ENCODE data around the gene NFIA. TPM values are rescaled to one million over a fixed set of nuclear protein-coding genes. Genes with fewer than 3 reads are reported as not detected.

The NFIA gene
- polyA plus RNA-seq, 1 donor (not counting 4 experiments of a cell fraction or from before 2014, with no cell fraction given), result 14.7 TPM

DNA sequence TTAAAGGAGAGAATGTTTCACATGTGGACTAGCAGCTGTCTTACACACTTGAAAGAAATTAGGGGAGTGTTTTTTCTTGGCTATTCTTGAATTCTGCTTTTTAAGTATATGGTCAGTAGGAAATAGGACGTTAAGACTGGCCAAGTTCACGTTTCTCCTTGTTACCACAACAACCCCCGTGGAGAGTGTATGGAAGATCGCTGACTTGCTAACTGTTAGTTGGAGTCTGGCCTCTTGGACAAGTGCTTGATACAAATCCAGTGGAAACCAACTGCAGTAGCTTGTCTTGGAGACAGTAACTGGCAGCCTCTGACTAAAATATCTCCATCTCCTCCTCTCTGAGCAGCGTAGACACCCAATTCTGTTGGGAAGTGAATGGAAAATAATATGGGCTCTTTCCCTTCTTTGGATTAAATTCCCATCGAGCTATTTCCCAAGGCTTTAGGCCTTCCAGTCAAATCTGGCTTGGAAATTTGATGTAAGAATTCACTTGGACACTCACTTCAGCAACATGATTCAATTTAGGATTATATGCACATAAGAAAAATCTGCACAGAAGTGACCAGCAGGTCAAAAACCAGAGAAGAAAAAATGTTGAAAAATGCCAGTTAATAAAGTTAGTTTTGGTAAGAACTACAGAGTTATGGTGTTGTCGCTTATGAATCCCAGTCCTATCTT is 3.6 kb upstream of the NFIA start:
- Histone ChIP-seq H3K9ac (ENCODE audit: control insufficient read depth, extremely low read depth, insufficient read depth, low read length) (no peak overlapping the region), H3K4me2 (ENCODE audit: control insufficient read depth, extremely low read depth, insufficient read depth, low read depth, low read length) (peak overlapping the region; percentile 87), H3K36me3 (ENCODE audit: control insufficient read depth in 2 of 2, extremely low read depth in 1 of 2, insufficient read depth in 2 of 2, low read length in 2 of 2) (no peaks in the 10 kb centered on the region), H4K20me1 (ENCODE audit: control insufficient read depth, extremely low read depth, insufficient read depth, low read length) (no peaks in the 10 kb centered on the region), H3K27ac (ENCODE audit: control insufficient read depth, insufficient read depth, low read length) (peak overlapping the region; percentile 90), H3K9me1 (ENCODE audit: control insufficient read depth, extremely low read depth, insufficient read depth, low read length) (no peaks in the 10 kb centered on the region), H2AFZ (ENCODE audit: control insufficient read depth, low read length) (peak overlapping the region; percentile 4), H3K27me3 (ENCODE audit: control insufficient read depth, extremely low read depth, insufficient read depth, low read length) (no peaks in the 10 kb centered on the region), H3K4me1 (ENCODE audit: control insufficient read depth, extremely low read depth, insufficient read depth, low read length) (peaks cover 43% of the 10 kb centered on the region), H3K9me3 (ENCODE audit: control insufficient read depth, low read depth, low read length) (no peaks in the 10 kb centered on the region), H3K4me3 (ENCODE audit: control insufficient read depth in 2 of 3, extremely low read depth in 1 of 3, insufficient read depth in 2 of 3, low read depth in 1 of 3, low read length in 3 of 3) (peak overlapping the region in 1 of 3 experiments; percentile 84), H3K79me2 (ENCODE audit: control insufficient read depth, insufficient read depth, low read length) (peaks cover 10% of the 10 kb centered on the region)
- dilution Hi-C loops (cut with MboI; ENCODE audit: extremely low pct_ligation_motif_present, low sequenced_read_pairs), result no loop called here
- TF ChIP-seq CTCF (optimal IDR thresholded peaks at IDR 0.05 in 1 of 3, IDR thresholded peaks at IDR 0.05 in 1 of 3, conservative IDR thresholded peaks at IDR 0.05 in 1 of 3; ENCODE audit: extremely low read depth in 1 of 3, insufficient read depth in 2 of 3, low read length in 3 of 3), result no peak
- TF ChIP-seq EZH2 (IDR thresholded peaks at IDR 0.05; ENCODE audit: low read length), result no peak
- FAIRE-seq (no peak), DNase-seq (ENCODE audit: low read depth, low spot score) (no peak)

DNA sequence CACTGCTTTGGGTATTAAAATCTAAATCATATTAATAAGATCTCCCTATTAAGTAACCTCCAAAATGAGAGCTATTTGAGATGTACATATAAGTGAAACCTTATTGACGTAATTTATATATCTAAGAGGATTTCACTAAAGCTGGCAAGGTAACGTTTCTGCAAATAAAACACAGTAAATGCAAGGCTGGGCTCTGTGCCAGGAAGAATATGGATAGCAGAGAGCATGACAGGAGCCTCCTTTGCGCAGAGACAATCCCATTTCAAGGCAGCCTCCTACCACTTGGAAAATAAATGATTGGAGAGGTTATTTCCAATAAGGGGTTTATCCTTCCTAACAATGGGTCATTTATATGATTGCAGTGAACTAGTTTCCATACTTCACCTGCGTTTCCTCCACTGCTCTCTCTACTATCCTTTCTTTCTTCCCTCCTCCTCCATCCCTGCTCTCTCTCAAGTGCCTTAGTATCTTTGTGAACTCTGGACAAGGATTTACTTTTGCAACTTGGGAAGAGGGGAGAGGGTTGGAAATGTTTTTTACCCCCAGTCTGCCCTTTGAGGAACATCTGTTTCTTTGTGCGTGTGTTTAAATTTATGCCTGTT is 3.0 kb upstream of the NFIA start:
- Histone ChIP-seq H3K79me2 (ENCODE audit: control insufficient read depth, insufficient read depth, low read length) (peaks cover 16% of the 10 kb centered on the region), H3K4me3 (ENCODE audit: control insufficient read depth in 2 of 3, extremely low read depth in 1 of 3, insufficient read depth in 2 of 3, low read depth in 1 of 3, low read length in 3 of 3) (peak overlapping the region in 1 of 3 experiments; percentile 4), H3K27ac (ENCODE audit: control insufficient read depth, insufficient read depth, low read length) (peak overlapping the region; percentile 70), H4K20me1 (ENCODE audit: control insufficient read depth, extremely low read depth, insufficient read depth, low read length) (no peaks in the 10 kb centered on the region), H3K4me2 (ENCODE audit: control insufficient read depth, extremely low read depth, insufficient read depth, low read depth, low read length) (peak overlapping the region; percentile 96), H2AFZ (ENCODE audit: control insufficient read depth, low read length) (peak overlapping the region; percentile 4), H3K36me3 (ENCODE audit: control insufficient read depth in 2 of 2, extremely low read depth in 1 of 2, insufficient read depth in 2 of 2, low read length in 2 of 2) (no peaks in the 10 kb centered on the region), H3K4me1 (ENCODE audit: control insufficient read depth, extremely low read depth, insufficient read depth, low read length) (peaks cover 43% of the 10 kb centered on the region), H3K9me3 (ENCODE audit: control insufficient read depth, low read depth, low read length) (no peaks in the 10 kb centered on the region), H3K9me1 (ENCODE audit: control insufficient read depth, extremely low read depth, insufficient read depth, low read length) (no peaks in the 10 kb centered on the region), H3K27me3 (ENCODE audit: control insufficient read depth, extremely low read depth, insufficient read depth, low read length) (no peaks in the 10 kb centered on the region), H3K9ac (ENCODE audit: control insufficient read depth, extremely low read depth, insufficient read depth, low read length) (peak overlapping the region; percentile 68)
- TF ChIP-seq EZH2 (IDR thresholded peaks at IDR 0.05; ENCODE audit: low read length) (no peak), CTCF (optimal IDR thresholded peaks at IDR 0.05 in 1 of 3, IDR thresholded peaks at IDR 0.05 in 1 of 3, conservative IDR thresholded peaks at IDR 0.05 in 1 of 3; ENCODE audit: extremely low read depth in 1 of 3, insufficient read depth in 2 of 3, low read length in 3 of 3) (no peak)
- FAIRE-seq (no peak), DNase-seq (ENCODE audit: low read depth, low spot score) (no peak)
- dilution Hi-C loops (cut with MboI; ENCODE audit: extremely low pct_ligation_motif_present, low sequenced_read_pairs), result no loop called here
